HL-60/S4 (cell line): ENCODE results near the gene KCTD11.

Experiments
- in situ Hi-C: fragments of 300-500 bp; cut with MboI; formaldehyde crosslinking; loops from 2 replicates; pipeline ENCODE4 v1.14.3; 2022; ENCODE audit warnings: low sequenced_read_pairs

Gene KCTD11

GRCh38 chr17:7403977-7404736 is 52.2 kb downstream of the KCTD11 start, which contains the start of gene TMEM256:
Gene TMEM256 (minus strand): TSS chr17:7404097. CDS start chr17:7404084, 13 bp downstream.
- in situ Hi-C loops, result no loop called here
